HEK293 (cell line): Measurements from ENCODE around the gene KCTD10.

Experiments used
- CTCF ChIA-PET: fragments of 350-600 bp; formaldehyde crosslinking; extraction: SDS; loops from one replicate; lab custom pipeline; 2021; ENCODE audit warnings: antibody characterized with exemption; lab: Yijun Ruan, JAX
- POLR2A ChIA-PET: fragments of 300-600 bp; formaldehyde crosslinking; extraction: SDS; loops from one replicate; lab custom pipeline; 2020; ENCODE audit warnings: antibody characterized with exemption, inconsistent platforms; lab: Yijun Ruan, JAX
- H3K27ac ChIP-seq: fragments of 200-500 bp; sonication (Bioruptor generic); 2 replicates; pipeline ENCODE4 v1.5.1; 2014; ENCODE audit warnings: low read depth, low read length, control low read depth, inconsistent platforms; ENCODE audit errors: extremely low read depth
- H3K36me3 ChIP-seq, 2 experiments: fragments of 200-500 bp in 1 of 2; sonication (Bioruptor generic) in 1 of 2; 1 replicate in 1 of 2; 2 replicates in 1 of 2; pipeline ENCODE4 v1.5.1; 2014 to 2017; ENCODE audit warnings: inconsistent platforms in 2 of 2, low read length in 2 of 2; ENCODE audit not compliant: control insufficient read depth in 2 of 2, insufficient read depth in 1 of 2
- H3K4me1 ChIP-seq: fragments of 200-500 bp; sonication (Bioruptor generic); 2 replicates; pipeline ENCODE4 v1.5.1; 2014; ENCODE audit warnings: mild to moderate bottlenecking, low read length, inconsistent platforms; ENCODE audit not compliant: control insufficient read depth, insufficient read depth
- H3K4me3 ChIP-seq: 2 replicates; pipeline ENCODE4 v1.5.1; 2011; ENCODE audit warnings: low read depth, mild to moderate bottlenecking, control low read depth, low read length, moderate library complexity
- H3K9me3 ChIP-seq: fragments of 200-500 bp; sonication (Bioruptor generic); 2 replicates; pipeline ENCODE4 v1.5.1; 2014; ENCODE audit warnings: low read depth, low read length, inconsistent platforms; ENCODE audit not compliant: control insufficient read depth, insufficient read depth
- ATF2 ChIP-seq: fragments of 450-650 bp; formaldehyde crosslinking; IDR thresholded peaks from 2 replicates; pipeline ENCODE4 v1.5.1; 2016; ENCODE audit warnings: missing biosample characterization, missing genetic modification characterization, low read depth
- GLI2 ChIP-seq: fragments of 450-650 bp; formaldehyde crosslinking; IDR thresholded peaks from 2 replicates; pipeline ENCODE4; 2017; ENCODE audit warnings: missing biosample characterization, missing genetic modification characterization, low read depth, borderline replicate concordance
- GLIS1 ChIP-seq: fragments of 450-650 bp; formaldehyde crosslinking; IDR thresholded peaks from 2 replicates; pipeline ENCODE4 v1.5.1; 2016; ENCODE audit warnings: missing biosample characterization, missing genetic modification characterization
- HIC1 ChIP-seq: fragments of 450-650 bp; formaldehyde crosslinking; IDR thresholded peaks from 2 replicates; pipeline ENCODE4 v1.5.1; 2016; ENCODE audit warnings: missing biosample characterization, missing genetic modification characterization
- TSHZ1 ChIP-seq: fragments of 450-650 bp; formaldehyde crosslinking; IDR thresholded peaks from 2 replicates; pipeline ENCODE4 v1.5.1; 2016; ENCODE audit warnings: missing biosample characterization, missing genetic modification characterization, borderline replicate concordance
- ZBTB6 ChIP-seq: fragments of 450-650 bp; formaldehyde crosslinking; IDR thresholded peaks from 2 replicates; pipeline ENCODE4 v1.5.1; 2017; ENCODE audit warnings: missing biosample characterization, missing genetic modification characterization
- ZFP37 ChIP-seq: fragments of 450-650 bp; formaldehyde crosslinking; IDR thresholded peaks from 2 replicates; pipeline ENCODE4 v1.5.1; 2016; ENCODE audit warnings: missing biosample characterization, missing genetic modification characterization
- ZNF138 ChIP-seq: fragments of 450-650 bp; formaldehyde crosslinking; IDR thresholded peaks from 2 replicates; pipeline ENCODE4 v1.5.1; 2016; ENCODE audit warnings: missing biosample characterization, missing genetic modification characterization, borderline replicate concordance
- ZNF362 ChIP-seq: fragments of 450-650 bp; formaldehyde crosslinking; IDR thresholded peaks from 2 replicates; pipeline ENCODE4 v1.5.1; 2016; ENCODE audit warnings: missing biosample characterization, missing genetic modification characterization
- ZNF621 ChIP-seq: fragments of 450-650 bp; formaldehyde crosslinking; IDR thresholded peaks from 2 replicates; pipeline ENCODE4 v1.5.1; 2017; ENCODE audit warnings: missing biosample characterization, missing genetic modification characterization
- ZNF623 ChIP-seq: fragments of 450-650 bp; formaldehyde crosslinking; IDR thresholded peaks from 2 replicates; pipeline ENCODE4 v1.5.1; 2016; ENCODE audit warnings: missing biosample characterization, missing genetic modification characterization
- ZNF645 ChIP-seq: fragments of 450-650 bp; formaldehyde crosslinking; IDR thresholded peaks from 2 replicates; pipeline ENCODE4; 2016; ENCODE audit warnings: missing biosample characterization, missing genetic modification characterization
- ZNF768 ChIP-seq: fragments of 450-650 bp; formaldehyde crosslinking; IDR thresholded peaks from 2 replicates; pipeline ENCODE4 v1.5.1; 2018; ENCODE audit warnings: missing biosample characterization, mild to moderate bottlenecking, missing genetic modification characterization
- ZNF791 ChIP-seq: fragments of 450-650 bp; formaldehyde crosslinking; IDR thresholded peaks from 2 replicates; pipeline ENCODE4 v1.5.1; 2016; ENCODE audit warnings: missing biosample characterization, missing genetic modification characterization

KCTD10 gene

GRCh38 chr12:109423392-109423791 is 53.7 kb downstream of the KCTD10 start (continued):
- TF ChIP-seq ZNF621 (tag by site-specific recombination) (no peak), GLIS1 (tag by site-specific recombination) (no peak), ZBTB6 (tag by site-specific recombination) (no peak), TSHZ1 (tag by site-specific recombination) (no peak), ZFP37 (no peak), ZNF362 (tag by site-specific recombination) (no peak), GLI2 (no peak), ZNF791 (tag by site-specific recombination) (no peak), ZNF138 (tag by site-specific recombination) (no peak)

GRCh38 chr12:109422251-109422650 is 54.8 kb downstream of the KCTD10 start:
- ChIA-PET POLR2A (no interaction called here), CTCF (interaction anchor here (0.6 to 2.0 kb wide), 4 partner anchors 11 to 424 kb away, joined by 3 to 14 read pairs (median 3); no protein-coding TSS in a partner anchor)
- no peak for TF ChIP-seq ZNF768 (tag by site-specific recombination)
- no peak overlapping the region for H3K4me3 ChIP-seq
- H3K4me1 ChIP-seq, result no peaks in the 10 kb centered on the region
- H3K36me3 ChIP-seq, result no peaks in the 10 kb centered on the region
- no peak overlapping the region for H3K27ac ChIP-seq
- no peaks in the 10 kb centered on the region for H3K9me3 ChIP-seq

GRCh38 chr12:109421355-109422087 is 55.6 kb downstream of the KCTD10 start:
- Histone ChIP-seq H3K36me3 (no peaks in the 10 kb centered on the region), H3K27ac (no peak overlapping the region), H3K4me3 (no peak overlapping the region), H3K4me1 (no peaks in the 10 kb centered on the region), H3K9me3 (no peaks in the 10 kb centered on the region)
- POLR2A ChIA-PET, result no interaction called here
- CTCF ChIA-PET, result interaction anchor here (0.5 to 2.0 kb wide), 10 partner anchors 8 to 424 kb away, joined by 3 to 14 read pairs (median 3); no protein-coding TSS in a partner anchor
- TF ChIP-seq ATF2 (tag by site-specific recombination) (peak; percentile 56), ZNF645 (tag by site-specific recombination) (no peak), ZNF623 (tag by site-specific recombination) (peak; percentile 93), HIC1 (tag by site-specific recombination) (no peak)
